ENCODE results near the gene ZNF513. TPM values are rescaled to one million over a fixed set of nuclear protein-coding genes. Genes with fewer than 3 reads are reported as not detected.
A peak's percentile ranks its signal among the peaks of the same experiment; 100 is the strongest.

ZNF513 gene
- total RNA-seq, 4 donors from 2014 or later: 7.6 to 16.7 (median 11.7) TPM

DNA sequence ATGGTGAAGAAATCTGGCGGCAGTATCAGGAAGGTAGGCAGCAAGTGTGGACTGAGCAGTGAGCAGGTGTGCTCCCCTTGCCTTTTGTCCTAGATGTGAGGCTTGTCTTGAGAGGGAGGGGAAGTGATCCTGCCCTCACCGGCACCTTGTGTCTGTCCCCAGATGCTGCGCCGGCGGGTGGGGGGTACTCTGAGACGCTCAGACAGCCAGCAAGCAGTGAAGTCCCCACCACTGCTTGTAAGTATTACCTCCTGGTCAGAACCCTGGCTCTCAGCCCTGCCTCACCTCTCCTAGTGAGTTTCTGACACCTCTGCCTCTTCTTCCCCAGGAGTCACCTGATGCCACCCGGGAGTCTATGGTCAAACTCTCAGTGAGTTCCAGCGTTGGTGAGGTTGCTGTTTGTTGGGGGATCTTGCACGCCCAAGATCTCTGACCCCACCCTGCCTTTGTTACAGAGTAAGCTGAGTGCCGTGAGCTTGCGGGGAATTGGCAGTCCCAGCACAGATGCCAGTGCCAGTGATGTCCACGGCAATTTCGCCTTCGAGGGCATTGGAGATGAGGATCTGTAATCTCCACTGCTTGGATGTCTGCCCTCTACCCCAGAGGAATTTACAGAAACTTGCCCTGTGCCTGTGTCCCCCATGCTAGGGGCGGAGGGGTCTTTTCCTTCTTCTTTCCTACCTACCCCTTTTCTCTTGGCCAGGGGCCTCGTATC, 4.2 kb downstream of the ZNF513 start:
- no peaks in the 10 kb centered on the region for H3K9me3 ChIP-seq

DNA sequence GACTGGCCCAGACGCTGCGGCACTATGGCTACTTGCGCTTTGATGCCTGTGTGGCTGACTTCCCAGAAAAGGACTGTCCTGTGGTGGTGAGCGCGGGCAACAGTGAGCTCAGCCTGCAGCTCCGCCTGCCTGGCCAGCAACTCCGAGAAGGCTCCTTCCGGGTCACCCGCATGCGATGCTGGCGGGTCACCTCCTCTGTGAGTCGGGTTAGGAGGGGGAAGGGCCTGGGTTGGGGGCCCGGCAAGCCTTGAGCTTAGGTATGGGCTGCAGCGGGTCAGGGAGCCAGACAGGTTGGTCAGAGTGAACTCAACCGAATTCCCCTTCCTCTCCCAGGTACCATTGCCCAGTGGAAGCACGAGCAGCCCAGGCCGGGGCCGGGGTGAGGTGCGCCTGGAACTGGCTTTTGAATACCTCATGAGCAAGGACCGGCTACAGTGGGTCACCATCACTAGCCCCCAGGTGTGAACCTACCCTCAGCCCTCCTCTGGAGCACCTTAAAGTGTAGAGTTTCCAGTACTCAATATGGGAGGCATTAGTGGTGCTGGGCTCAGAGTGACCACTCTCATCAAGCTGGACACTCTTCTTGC, 4.9 kb downstream of the ZNF513 start:
- Histone ChIP-seq H3K4me3 (no peak overlapping the region), H3K27me3 (no peaks in the 10 kb centered on the region), H3K9me3 (no peaks in the 10 kb centered on the region), H3K27ac (no peak overlapping the region), H3K4me1 (peaks cover 42% of the 10 kb centered on the region), H3K36me3 (peaks cover 53% of the 10 kb centered on the region)
- TF ChIP-seq POLR2AphosphoS5 (IDR thresholded peaks at IDR 0.05) (no peak), POLR2A (IDR thresholded peaks at IDR 0.05) (no peak), EP300 (IDR thresholded peaks at IDR 0.05) (no peak)
- TF ChIP-seq, protein P1, sequence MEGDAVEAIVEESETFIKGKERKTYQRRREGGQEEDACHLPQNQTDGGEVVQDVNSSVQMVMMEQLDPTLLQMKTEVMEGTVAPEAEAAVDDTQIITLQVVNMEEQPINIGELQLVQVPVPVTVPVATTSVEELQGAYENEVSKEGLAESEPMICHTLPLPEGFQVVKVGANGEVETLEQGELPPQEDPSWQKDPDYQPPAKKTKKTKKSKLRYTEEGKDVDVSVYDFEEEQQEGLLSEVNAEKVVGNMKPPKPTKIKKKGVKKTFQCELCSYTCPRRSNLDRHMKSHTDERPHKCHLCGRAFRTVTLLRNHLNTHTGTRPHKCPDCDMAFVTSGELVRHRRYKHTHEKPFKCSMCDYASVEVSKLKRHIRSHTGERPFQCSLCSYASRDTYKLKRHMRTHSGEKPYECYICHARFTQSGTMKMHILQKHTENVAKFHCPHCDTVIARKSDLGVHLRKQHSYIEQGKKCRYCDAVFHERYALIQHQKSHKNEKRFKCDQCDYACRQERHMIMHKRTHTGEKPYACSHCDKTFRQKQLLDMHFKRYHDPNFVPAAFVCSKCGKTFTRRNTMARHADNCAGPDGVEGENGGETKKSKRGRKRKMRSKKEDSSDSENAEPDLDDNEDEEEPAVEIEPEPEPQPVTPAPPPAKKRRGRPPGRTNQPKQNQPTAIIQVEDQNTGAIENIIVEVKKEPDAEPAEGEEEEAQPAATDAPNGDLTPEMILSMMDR (IDR thresholded peaks at IDR 0.05): no peak
- 98% methylated on average over 12 of the region's 20 CpGs for WGBS
- DNase-seq (ENCODE audit: low spot score in 2 of 2): no peak

More for the DNA sequence above, 4.2 kb downstream of the ZNF513 start:
- Histone ChIP-seq H3K4me3 (no peak overlapping the region), H3K4me1 (peaks cover 42% of the 10 kb centered on the region), H3K36me3 (peaks cover 53% of the 10 kb centered on the region), H3K27me3 (no peaks in the 10 kb centered on the region), H3K27ac (no peak overlapping the region)
- DNase-seq (ENCODE audit: low spot score in 2 of 2): no peak
- TF ChIP-seq POLR2AphosphoS5 (IDR thresholded peaks at IDR 0.05) (no peak), EP300 (IDR thresholded peaks at IDR 0.05) (no peak)
- TF ChIP-seq, protein P1 (IDR thresholded peaks at IDR 0.05): no peak
- 85% methylated on average over 15 of the region's 16 CpGs for WGBS

DNA sequence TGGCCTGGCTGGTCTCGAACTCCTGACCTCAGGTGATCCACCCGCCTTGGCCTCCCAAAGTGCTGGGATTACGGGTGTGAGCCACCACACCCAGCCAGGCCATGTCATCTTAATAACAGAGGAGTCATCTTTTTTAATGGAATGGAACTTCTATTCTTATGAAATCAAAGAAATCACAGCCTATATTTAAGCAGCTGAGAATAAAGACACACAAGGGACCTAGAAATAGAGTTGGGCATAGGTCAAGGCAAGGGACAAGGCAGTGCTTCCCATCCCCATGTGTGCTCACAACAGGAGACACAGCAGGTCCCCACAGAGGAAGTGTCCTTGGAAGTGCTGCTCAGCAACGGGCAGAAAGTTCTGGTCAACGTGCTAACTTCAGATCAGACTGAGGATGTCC, 7.0 kb downstream of the ZNF513 start:
- Histone ChIP-seq H3K27ac (no peak overlapping the region), H3K36me3 (peaks cover 54% of the 10 kb centered on the region), H3K9me3 (no peaks in the 10 kb centered on the region), H3K27me3 (no peaks in the 10 kb centered on the region), H3K4me1 (peaks cover 37% of the 10 kb centered on the region), H3K4me3 (no peak overlapping the region)
- TF ChIP-seq POLR2AphosphoS5 (IDR thresholded peaks at IDR 0.05) (no peak), POLR2A (IDR thresholded peaks at IDR 0.05) (no peak), EP300 (IDR thresholded peaks at IDR 0.05) (no peak)
- TF ChIP-seq, protein P1 (IDR thresholded peaks at IDR 0.05): no peak
- 89% methylated on average over 5 of the region's 5 CpGs for WGBS
- no peak for DNase-seq (ENCODE audit: low spot score in 2 of 2)

DNA sequence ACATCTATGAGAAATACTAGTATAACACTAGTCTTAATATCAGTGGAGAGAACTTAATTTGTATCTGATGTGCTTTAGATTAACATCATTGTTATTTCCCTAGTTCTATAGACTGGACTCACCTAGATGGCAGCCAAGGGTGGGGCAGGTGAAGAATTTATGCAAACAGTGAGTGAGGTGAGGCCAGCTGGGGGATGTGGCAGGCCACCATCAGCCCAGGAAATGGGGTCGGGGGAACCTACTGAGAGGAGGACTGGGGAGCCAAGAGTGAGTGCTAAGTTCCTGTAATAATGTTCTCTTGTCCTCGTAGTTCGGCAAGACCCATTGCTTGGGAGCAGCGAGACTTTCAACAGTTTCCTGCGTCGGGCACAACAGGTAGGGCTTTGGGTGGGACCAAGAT, 7.6 kb downstream of the ZNF513 start:
- WGBS: 92% methylated on average over 6 of the region's 6 CpGs
- peaks cover 38% of the 10 kb centered on the region for H3K4me1 ChIP-seq
- no peaks in the 10 kb centered on the region for H3K9me3 ChIP-seq
- H3K36me3 ChIP-seq: peaks cover 58% of the 10 kb centered on the region
- no peak for DNase-seq (ENCODE audit: low spot score in 2 of 2)
- no peaks in the 10 kb centered on the region for H3K27me3 ChIP-seq
- no peak overlapping the region for H3K27ac ChIP-seq
- H3K4me3 ChIP-seq: no peak overlapping the region
- TF ChIP-seq, protein P1 (IDR thresholded peaks at IDR 0.05): no peak
- TF ChIP-seq POLR2AphosphoS5 (IDR thresholded peaks at IDR 0.05): no peak
- no peak for TF ChIP-seq POLR2A (IDR thresholded peaks at IDR 0.05)
- no peak for TF ChIP-seq EP300 (IDR thresholded peaks at IDR 0.05)

DNA sequence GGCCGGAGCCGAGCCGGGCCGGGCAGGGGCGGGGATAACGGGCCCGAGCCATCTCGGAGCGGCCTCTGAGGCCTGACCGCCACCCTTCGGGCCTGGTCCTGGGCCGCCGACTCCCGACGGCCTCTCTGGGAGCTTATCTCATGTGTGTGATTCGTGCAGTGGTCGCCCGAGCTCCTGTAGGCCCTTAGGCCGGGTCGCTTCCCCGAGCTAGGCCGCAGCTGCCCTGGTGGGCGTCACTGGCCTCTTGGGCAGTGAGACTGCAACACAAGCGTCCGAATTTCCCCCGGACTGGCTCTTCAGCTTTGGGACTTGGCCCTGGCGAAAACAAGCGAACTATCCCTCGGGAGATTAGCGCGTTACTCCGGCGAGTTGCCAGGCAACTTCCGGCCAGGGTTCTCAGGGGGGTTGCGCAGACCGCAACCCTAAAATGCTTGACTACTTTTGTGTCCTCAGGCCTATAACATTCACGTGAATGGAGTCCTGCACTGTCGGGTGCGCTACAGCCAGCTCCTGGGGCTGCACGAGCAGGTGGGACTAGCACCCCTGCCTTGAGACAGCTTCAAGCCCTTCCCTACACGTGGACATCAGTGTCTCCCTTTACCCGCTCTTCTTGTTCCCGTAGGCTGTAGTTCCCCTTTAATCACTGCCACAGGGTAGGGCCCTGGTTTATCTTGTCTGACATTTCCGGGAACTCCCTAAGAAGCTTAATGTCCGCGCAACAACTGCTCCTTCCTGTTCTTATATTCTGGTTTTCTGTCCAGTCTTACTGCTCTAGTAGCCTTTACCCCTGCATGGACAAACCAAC, 9.5 kb downstream of the ZNF513 start:
- WGBS: 1% methylated on average over 39 of the region's 46 CpGs
- Histone ChIP-seq H3K27me3 (no peaks in the 10 kb centered on the region), H3K9me3 (no peaks in the 10 kb centered on the region), H3K4me1 (peaks cover 38% of the 10 kb centered on the region), H3K4me3 (peak overlapping the region; percentile 98), H3K36me3 (peaks cover 58% of the 10 kb centered on the region), H3K27ac (peak overlapping the region; percentile 97)
- no peak for DNase-seq (ENCODE audit: low spot score in 2 of 2)
- TF ChIP-seq, protein P1 (IDR thresholded peaks at IDR 0.05): no peak

Data from suprapubic skin (tissue), 4 donors.